Ascending aorta (tissue), 2 donors: ENCODE measurements around the gene CNKSR3. TPM values are rescaled to one million over a fixed set of nuclear protein-coding genes. Genes with fewer than 3 reads are reported as not detected.
A peak's percentile ranks its signal among the peaks of the same experiment; 100 is the strongest.

Source experiments
- DNase-seq, 2 donors: peaks; one replicate each; pipeline ENCODE4 v3.0.0-alpha.2; 2019; ENCODE audit warnings: low spot score in 2 of 2
- H3K27ac ChIP-seq, 2 donors: fragments of 200-600 bp; sonication (generic); one replicate each; pipeline ENCODE4 v1.5.1; 2016 to 2017; ENCODE audit warnings: mild to moderate bottlenecking in 1 of 2
- H3K27me3 ChIP-seq: fragments of 200-600 bp; sonication (generic); one replicate; pipeline ENCODE4 v1.5.1; 2017
- H3K36me3 ChIP-seq, 2 donors: fragments of 200-600 bp; sonication (generic); one replicate each; pipeline ENCODE4 v1.5.1; 2016
- H3K4me1 ChIP-seq, 2 donors: fragments of 200-600 bp; sonication (generic); one replicate each; pipeline ENCODE4 v1.5.1; 2016 to 2017; ENCODE audit warnings: mild to moderate bottlenecking in 1 of 2
- H3K4me3 ChIP-seq, 2 donors: fragments of 200-600 bp; sonication (generic); one replicate each; pipeline ENCODE4 v1.5.1; 2016 to 2017; ENCODE audit warnings: mild to moderate bottlenecking in 1 of 2
- H3K9me3 ChIP-seq, 2 donors: fragments of 200-600 bp; sonication (generic); one replicate each; pipeline ENCODE4 v1.5.1; 2016
- intact Hi-C: fragments of 100-400 bp; cut with DNase I; formaldehyde crosslinking; loops from one replicate; pipeline ENCODE4 v1.15.1; 2023
- total RNA-seq: library from RNA; depleted of rRNA; stranded (reverse); fragments of >200 nt; gene quantifications from one replicate; pipeline ENCODE4 v1.1.0, GENCODE V29; 2016
- TF ChIP-seq, protein P1 (sequence below), 3 experiments: fragments of 200-600 bp in 2 of 3; fragments of 450-650 bp in 1 of 3; sonication (generic) in 2 of 3; IDR thresholded peaks; one replicate each; pipeline ENCODE4 v1.5.1; 2016 to 2019; ENCODE audit warnings: antibody characterized with exemption in 3 of 3, mild to moderate bottlenecking in 1 of 3, moderate library complexity in 1 of 3

Gene CNKSR3
- total RNA-seq, 1 donor from 2014 or later: 9.7 TPM

DNA sequence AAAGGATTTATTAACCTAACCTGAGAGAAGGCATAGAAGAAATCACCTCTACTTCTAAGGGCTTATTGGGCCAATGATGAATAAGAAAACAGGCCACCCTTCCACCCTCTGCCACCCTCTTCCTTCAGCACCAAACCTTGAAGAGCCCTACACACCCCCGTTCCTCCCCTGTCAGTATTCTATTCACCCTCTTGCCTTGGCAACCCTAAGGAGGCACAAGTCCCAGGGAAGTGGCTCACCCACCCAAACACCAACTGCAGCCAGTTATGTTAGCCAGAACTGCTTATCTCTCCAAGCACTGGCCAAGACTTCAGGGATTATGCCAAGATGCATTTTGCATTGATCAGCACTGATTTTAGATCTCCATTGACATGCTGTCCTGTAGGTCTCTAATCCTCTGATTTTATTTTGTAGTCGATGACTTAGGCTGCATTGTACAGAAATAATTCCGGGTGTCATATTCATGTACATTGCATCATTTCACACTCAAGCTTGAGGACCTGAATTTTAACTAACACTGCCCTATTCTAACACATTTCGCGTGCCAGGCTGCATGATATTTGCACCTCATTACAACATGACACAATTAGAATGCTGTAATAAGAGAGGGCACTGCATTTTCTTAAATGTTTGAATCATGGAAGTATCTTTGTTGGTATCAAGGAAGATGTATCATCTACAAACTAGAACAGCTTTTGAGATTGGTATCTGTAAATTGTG is 15.7 kb downstream of the CNKSR3 start:
- intact Hi-C loops: no loop called here
- no peaks in the 10 kb centered on the region for H3K36me3 ChIP-seq
- H3K9me3 ChIP-seq: no peaks in the 10 kb centered on the region
- no peak for DNase-seq
- H3K27me3 ChIP-seq: no peaks in the 10 kb centered on the region
- H3K27ac ChIP-seq: peak overlapping the region in 1 of 2 donors; percentile 40
- H3K4me1 ChIP-seq: peaks cover 0 to 31% of the 10 kb centered on the region in 2 donors
- no peak overlapping the region for H3K4me3 ChIP-seq
- TF ChIP-seq, protein P1, sequence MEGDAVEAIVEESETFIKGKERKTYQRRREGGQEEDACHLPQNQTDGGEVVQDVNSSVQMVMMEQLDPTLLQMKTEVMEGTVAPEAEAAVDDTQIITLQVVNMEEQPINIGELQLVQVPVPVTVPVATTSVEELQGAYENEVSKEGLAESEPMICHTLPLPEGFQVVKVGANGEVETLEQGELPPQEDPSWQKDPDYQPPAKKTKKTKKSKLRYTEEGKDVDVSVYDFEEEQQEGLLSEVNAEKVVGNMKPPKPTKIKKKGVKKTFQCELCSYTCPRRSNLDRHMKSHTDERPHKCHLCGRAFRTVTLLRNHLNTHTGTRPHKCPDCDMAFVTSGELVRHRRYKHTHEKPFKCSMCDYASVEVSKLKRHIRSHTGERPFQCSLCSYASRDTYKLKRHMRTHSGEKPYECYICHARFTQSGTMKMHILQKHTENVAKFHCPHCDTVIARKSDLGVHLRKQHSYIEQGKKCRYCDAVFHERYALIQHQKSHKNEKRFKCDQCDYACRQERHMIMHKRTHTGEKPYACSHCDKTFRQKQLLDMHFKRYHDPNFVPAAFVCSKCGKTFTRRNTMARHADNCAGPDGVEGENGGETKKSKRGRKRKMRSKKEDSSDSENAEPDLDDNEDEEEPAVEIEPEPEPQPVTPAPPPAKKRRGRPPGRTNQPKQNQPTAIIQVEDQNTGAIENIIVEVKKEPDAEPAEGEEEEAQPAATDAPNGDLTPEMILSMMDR (IDR thresholded peaks at IDR 0.05): no peak

DNA sequence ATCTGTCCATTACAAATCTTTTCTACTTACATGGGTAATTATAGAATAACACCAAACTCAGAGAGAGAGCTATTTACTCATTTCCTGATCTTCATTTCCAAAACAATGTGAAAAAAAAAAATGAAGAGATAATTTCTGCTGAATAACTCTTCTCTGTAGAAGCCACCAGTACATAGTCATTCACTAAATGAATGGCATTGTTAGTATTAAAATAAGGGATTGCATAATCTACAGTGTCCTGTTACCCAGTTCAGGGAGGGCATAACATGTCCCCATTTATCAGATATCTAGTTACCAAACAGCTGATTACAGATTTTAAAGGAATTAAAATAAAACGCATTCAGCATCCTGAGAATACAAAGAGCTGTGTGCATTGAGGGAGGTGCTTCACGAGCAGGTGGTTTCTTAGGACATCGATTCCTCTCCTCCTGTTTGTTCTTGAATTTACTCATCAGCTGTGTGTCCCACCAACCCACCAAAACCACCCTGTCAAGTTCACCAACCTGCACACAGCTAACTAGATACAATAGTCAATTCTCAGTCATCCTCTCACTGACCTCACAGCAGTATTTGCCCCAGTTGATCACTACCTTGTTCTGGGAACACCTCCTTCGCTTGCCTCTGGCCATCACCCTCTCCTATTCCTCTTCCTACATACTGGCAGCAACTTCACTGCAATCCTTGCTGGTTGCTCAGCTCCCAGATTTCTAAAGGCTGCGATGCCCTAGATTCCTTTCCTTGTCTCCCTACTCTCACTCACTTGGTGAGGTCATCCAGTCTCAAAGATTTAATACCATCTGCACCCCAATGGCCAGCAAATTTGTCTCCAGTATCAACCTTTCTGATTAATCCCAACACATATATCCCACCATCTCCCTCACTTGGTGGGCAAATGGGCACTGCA is 18.7 kb downstream of the CNKSR3 start:
- intact Hi-C loops: no loop called here
- peaks cover 12 to 46% of the 10 kb centered on the region in 2 donors for H3K4me1 ChIP-seq
- no peak overlapping the region for H3K27ac ChIP-seq

DNA sequence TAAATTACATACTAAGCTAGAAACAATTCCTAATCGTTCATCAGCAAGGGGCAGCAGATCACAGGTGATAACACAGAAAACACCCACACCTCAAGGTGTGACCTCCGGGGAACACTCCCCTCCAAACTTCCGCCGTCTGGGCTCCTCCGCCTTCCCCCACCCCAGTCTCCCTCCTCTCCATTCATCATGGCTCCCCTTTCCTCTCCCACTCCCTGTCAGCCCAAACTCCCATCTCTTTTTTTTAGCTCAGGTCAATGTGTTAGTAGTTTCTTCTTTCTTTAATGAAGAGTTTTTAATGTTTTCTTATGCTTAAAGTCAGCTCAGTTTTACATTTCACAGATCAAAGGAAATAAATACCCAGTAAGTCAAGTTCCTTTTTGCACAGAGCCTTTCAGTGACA is 20.7 kb downstream of the CNKSR3 start:
- TF ChIP-seq, protein P1 (IDR thresholded peaks at IDR 0.05): no peak
- Histone ChIP-seq H3K4me3 (no peak overlapping the region), H3K36me3 (no peaks in the 10 kb centered on the region), H3K4me1 (peaks cover 12 to 59% of the 10 kb centered on the region in 2 donors), H3K9me3 (no peaks in the 10 kb centered on the region), H3K27ac (no peak overlapping the region), H3K27me3 (no peaks in the 10 kb centered on the region)
- intact Hi-C loops: loop anchor here (5.0 kb wide), 2 partner anchors 43 to 78 kb away; no protein-coding TSS in a partner anchor
- DNase-seq: no peak

More for the DNA sequence above, 18.7 kb downstream of the CNKSR3 start:
- TF ChIP-seq, protein P1 (IDR thresholded peaks at IDR 0.05): no peak
- Histone ChIP-seq H3K36me3 (no peaks in the 10 kb centered on the region), H3K27me3 (no peaks in the 10 kb centered on the region), H3K9me3 (no peaks in the 10 kb centered on the region), H3K4me3 (no peak overlapping the region)
- no peak for DNase-seq

DNA sequence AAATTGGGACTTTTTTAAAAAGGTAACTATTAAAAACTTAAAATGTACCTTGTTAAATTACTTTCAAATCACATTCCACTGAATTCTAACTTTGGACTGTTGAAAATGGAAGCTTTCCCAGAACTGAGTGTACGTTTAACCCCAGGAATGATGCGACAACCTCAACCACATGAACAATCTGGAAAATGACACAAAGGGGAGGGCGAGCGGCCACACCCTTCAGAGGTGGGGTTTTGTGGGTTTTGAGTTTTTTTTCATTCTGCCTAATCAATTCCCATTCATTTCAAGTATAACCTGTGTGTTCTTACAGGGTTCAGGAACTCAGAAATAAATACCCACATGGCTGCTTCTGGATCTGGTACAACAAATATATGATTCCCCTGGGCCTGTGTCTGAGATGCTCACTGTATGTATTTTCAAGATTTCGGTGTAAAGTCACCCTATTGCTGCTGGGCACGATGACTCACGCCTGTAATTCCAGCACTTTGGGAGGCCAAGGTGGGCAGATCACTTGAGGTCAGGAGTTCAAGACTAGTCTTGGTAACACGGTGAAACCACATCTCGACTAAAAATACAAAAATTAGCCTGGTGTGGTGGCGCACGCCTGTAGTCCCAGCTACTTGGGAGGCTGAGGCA is 21.6 kb downstream of the CNKSR3 start:
- Histone ChIP-seq H3K27ac (peak overlapping the region; percentile 60 to 71), H3K9me3 (no peaks in the 10 kb centered on the region), H3K27me3 (no peaks in the 10 kb centered on the region), H3K4me1 (peaks cover 12 to 58% of the 10 kb centered on the region in 2 donors), H3K4me3 (peak overlapping the region in 1 of 2 donors; percentile 28), H3K36me3 (no peaks in the 10 kb centered on the region)
- DNase-seq: no peak
- intact Hi-C loops: loop anchor here (5.0 kb wide), 2 partner anchors 42 to 77 kb away; no protein-coding TSS in a partner anchor
- TF ChIP-seq, protein P1 (IDR thresholded peaks at IDR 0.05): no peak

DNA sequence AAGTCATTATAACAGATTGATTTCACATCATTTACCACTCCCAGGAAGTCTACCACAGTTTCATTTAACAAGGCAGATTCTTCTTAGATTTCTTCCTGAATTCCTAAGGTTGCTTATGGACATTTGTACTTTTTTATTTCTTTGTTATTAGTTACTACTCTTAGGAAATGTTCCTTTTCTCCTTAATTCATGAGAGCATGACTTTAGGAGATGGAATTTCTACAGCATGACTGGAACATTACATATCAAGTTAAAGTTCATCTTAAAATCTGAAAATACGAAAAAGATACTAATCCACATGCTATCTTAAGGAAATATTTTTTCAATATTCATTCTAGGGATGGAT is 22.3 kb downstream of the CNKSR3 start:
- Histone ChIP-seq H3K27me3 (no peaks in the 10 kb centered on the region), H3K9me3 (no peaks in the 10 kb centered on the region), H3K36me3 (no peaks in the 10 kb centered on the region), H3K27ac (peak overlapping the region; percentile 60 to 71), H3K4me3 (peak overlapping the region in 1 of 2 donors; percentile 28), H3K4me1 (peaks cover 12 to 64% of the 10 kb centered on the region in 2 donors)
- intact Hi-C loops: loop anchor here (5.0 kb wide), 2 partner anchors 41 to 76 kb away; no protein-coding TSS in a partner anchor
- TF ChIP-seq, protein P1 (IDR thresholded peaks at IDR 0.05): no peak
- no peak for DNase-seq
